ENCODE data around the gene SH3GLB1.
"Not testable (repeated sequence)": the region's sequence is repeated elsewhere in the genome, so short reads cannot be mapped to it uniquely, and the experiment has no call there.

DNA sequence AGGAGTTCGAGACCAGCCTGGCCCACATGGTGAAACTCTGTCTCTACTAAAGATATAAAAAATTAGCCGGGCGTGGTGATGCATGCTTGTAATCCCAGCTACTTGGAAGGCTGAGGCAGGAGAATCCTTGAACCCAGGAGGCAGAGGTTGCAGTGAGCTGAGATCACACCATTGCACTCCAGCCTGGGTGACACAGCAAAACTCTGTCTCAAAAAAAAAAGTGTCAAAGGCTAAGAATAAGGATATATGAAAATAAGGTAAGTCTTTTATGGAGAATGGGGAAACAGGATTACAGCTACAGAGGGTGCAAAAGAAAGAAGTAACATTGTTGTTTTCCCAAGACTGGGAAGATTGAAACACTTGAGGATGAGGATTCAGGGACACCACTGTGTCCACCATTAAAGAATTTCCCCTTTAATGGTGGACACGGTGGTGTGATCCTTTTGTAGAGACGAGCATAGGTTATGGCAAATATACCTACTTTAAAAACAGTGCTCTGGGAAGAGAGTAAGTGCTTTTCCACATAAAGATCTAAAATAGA lies 1.4 kb upstream of the SH3GLB1 start:
- TF ChIP-seq, protein P1, sequence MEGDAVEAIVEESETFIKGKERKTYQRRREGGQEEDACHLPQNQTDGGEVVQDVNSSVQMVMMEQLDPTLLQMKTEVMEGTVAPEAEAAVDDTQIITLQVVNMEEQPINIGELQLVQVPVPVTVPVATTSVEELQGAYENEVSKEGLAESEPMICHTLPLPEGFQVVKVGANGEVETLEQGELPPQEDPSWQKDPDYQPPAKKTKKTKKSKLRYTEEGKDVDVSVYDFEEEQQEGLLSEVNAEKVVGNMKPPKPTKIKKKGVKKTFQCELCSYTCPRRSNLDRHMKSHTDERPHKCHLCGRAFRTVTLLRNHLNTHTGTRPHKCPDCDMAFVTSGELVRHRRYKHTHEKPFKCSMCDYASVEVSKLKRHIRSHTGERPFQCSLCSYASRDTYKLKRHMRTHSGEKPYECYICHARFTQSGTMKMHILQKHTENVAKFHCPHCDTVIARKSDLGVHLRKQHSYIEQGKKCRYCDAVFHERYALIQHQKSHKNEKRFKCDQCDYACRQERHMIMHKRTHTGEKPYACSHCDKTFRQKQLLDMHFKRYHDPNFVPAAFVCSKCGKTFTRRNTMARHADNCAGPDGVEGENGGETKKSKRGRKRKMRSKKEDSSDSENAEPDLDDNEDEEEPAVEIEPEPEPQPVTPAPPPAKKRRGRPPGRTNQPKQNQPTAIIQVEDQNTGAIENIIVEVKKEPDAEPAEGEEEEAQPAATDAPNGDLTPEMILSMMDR (IDR thresholded peaks at IDR 0.05) = not testable (repeated sequence)
- not testable (repeated sequence) for TF ChIP-seq POLR2A, POLR2AphosphoS5 (IDR thresholded peaks at IDR 0.05)
